Calu3 (cell line): ENCODE results near the gene HADHA. TPM values are rescaled to one million over a fixed set of nuclear protein-coding genes. Genes with fewer than 3 reads are reported as not detected.

ENCODE experiments used
- BruUV-seq: library from RNA; stranded (reverse); fragments of 400-500 nt; replicated peaks from 2 replicates; lab custom pipeline; 2021; lab: Mats Ljungman, UMichigan
- CTCF ChIA-PET: fragments of 300-600 bp; sonication (Branson Sonifier 250); formaldehyde crosslinking; loops from one replicate; lab custom pipeline; 2022; ENCODE audit warnings: antibody characterized with exemption; lab: Charles Lee
- DNase-seq: peaks from one replicate; pipeline ENCODE4 v3.0.0; 2022
- H3K27ac Mint-ChIP-seq: one replicate; pipeline ENCODE4 v1.8.0; 2022; ENCODE audit warnings: mixed read lengths; ENCODE audit not compliant: unreplicated experiment
- H3K27me3 Mint-ChIP-seq: one replicate; pipeline ENCODE4 v1.8.0; 2022; ENCODE audit warnings: mixed read lengths; ENCODE audit not compliant: unreplicated experiment
- H3K36me3 Mint-ChIP-seq: one replicate; pipeline ENCODE4 v1.8.0; 2022; ENCODE audit warnings: mild to moderate bottlenecking, moderate library complexity, mixed read lengths; ENCODE audit not compliant: insufficient read depth, unreplicated experiment
- H3K4me1 Mint-ChIP-seq: one replicate; pipeline ENCODE4 v1.8.0; 2022; ENCODE audit warnings: mild to moderate bottlenecking, low read depth, mixed read lengths; ENCODE audit not compliant: unreplicated experiment
- H3K4me3 Mint-ChIP-seq: one replicate; pipeline ENCODE4 v1.8.0; 2022; ENCODE audit warnings: mild to moderate bottlenecking, low read depth, moderate library complexity, mixed read lengths; ENCODE audit not compliant: unreplicated experiment
- H3K9me3 Mint-ChIP-seq: one replicate; pipeline ENCODE4 v1.8.0; 2022; ENCODE audit warnings: low read depth, mixed read lengths; ENCODE audit not compliant: unreplicated experiment
- intact Hi-C: fragments of 100-400 bp; cut with micrococcal nuclease; formaldehyde crosslinking; loops from one replicate; pipeline ENCODE4 v1.10.0; 2022; ENCODE audit not compliant: unreplicated experiment
- total RNA-seq: library from RNA; stranded (reverse); gene quantifications from 2 replicates; pipeline ENCODE4 v1.2.3, GENCODE V29; 2022
- TF ChIP-seq, protein P1 (sequence below): fragments of 200-600 bp; IDR thresholded peaks from one replicate; pipeline ENCODE4 v1.8.0; 2022; ENCODE audit warnings: antibody characterized with exemption; ENCODE audit not compliant: unreplicated experiment

Gene HADHA
- total RNA-seq, 1 experiment from 2014 or later, result 127 TPM

DNA sequence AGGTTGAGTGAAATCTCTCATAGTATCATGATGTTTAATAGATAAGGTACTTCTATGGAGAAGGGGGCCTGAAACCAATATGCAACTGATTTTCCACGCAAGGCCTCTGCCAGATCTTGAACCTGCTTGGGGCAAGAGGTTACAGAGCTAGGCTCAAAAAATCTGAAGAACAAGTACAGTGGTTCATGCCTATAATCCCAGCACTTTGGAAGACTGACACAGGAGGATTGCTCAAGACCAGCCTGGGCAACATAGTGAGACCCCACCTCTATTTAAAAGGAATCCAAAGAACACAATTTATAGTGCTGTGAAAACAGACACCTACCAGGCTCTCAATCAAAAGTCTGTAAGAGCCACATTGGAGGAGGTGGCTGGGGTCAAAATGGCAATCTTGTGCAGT is 28.6 kb downstream of the HADHA start:
- DNase-seq, result no peak
- no TSS peak for BruUV-seq
- Mint-ChIP-seq H3K4me1 (no peaks in the 10 kb centered on the region), H3K36me3 (peaks cover 37% of the 10 kb centered on the region), H3K9me3 (peaks cover 8% of the 10 kb centered on the region), H3K27me3 (no peaks in the 10 kb centered on the region), H3K4me3 (no peak overlapping the region), H3K27ac (no peak overlapping the region)
- intact Hi-C loops, result no loop called here
- TF ChIP-seq, protein P1, sequence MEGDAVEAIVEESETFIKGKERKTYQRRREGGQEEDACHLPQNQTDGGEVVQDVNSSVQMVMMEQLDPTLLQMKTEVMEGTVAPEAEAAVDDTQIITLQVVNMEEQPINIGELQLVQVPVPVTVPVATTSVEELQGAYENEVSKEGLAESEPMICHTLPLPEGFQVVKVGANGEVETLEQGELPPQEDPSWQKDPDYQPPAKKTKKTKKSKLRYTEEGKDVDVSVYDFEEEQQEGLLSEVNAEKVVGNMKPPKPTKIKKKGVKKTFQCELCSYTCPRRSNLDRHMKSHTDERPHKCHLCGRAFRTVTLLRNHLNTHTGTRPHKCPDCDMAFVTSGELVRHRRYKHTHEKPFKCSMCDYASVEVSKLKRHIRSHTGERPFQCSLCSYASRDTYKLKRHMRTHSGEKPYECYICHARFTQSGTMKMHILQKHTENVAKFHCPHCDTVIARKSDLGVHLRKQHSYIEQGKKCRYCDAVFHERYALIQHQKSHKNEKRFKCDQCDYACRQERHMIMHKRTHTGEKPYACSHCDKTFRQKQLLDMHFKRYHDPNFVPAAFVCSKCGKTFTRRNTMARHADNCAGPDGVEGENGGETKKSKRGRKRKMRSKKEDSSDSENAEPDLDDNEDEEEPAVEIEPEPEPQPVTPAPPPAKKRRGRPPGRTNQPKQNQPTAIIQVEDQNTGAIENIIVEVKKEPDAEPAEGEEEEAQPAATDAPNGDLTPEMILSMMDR, result no peak
- CTCF ChIA-PET, result no interaction called here

DNA sequence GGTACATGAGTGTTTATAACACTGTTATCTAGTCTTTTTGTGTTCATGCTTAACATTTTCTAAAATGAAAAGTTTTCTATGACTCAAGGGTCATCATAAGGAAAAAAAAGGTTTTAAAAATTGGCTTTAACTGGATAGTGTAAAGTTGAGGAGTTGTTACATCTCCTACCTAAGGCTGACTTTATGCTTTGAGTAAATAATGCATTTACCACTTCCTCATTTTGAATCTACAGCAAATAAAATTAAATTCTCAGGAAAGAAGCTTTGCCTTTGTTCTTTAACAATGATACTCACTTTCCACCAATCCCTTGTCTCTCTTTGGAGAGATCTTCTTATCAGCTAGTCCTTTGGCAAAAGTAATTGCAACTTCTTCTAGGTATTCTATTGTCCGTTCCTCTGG is 29.7 kb downstream of the HADHA start:
- no peak overlapping the region for H3K27ac Mint-ChIP-seq
- intact Hi-C loops, result no loop called here
- no peak for DNase-seq
- no TSS peak for BruUV-seq
- no peaks in the 10 kb centered on the region for H3K4me1 Mint-ChIP-seq
- TF ChIP-seq, protein P1, result no peak
- peaks cover 8% of the 10 kb centered on the region for H3K9me3 Mint-ChIP-seq
- peaks cover 37% of the 10 kb centered on the region for H3K36me3 Mint-ChIP-seq
- no peak overlapping the region for H3K4me3 Mint-ChIP-seq
- no peaks in the 10 kb centered on the region for H3K27me3 Mint-ChIP-seq
- CTCF ChIA-PET, result no interaction called here

DNA sequence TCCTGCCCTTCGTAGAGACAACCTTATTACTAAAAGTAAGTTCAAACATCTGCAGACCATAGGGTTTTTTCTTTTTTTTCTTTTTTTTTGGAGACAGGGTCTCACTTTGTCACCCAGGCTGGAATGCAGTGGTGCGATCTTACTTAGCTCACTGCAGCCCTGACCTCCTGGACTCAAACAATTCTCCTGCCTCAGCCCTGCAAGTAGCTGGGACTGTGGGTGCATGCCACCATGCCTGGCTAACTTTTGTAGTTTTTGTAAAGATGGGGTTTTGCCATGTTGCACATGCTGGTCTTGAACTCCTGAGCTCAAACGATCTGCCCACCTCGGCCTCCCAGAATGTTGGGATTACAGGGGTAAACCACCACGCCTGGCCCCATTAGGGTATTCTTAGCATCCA is 32.4 kb downstream of the HADHA start:
- TF ChIP-seq, protein P1, result no peak
- no peak overlapping the region for H3K4me3 Mint-ChIP-seq
- DNase-seq, result no peak
- no TSS peak for BruUV-seq
- CTCF ChIA-PET, result interaction anchor here (0.6 kb wide), 1 partner anchor 164 kb away, joined by 3 read pairs; no protein-coding TSS in a partner anchor
- H3K27me3 Mint-ChIP-seq, result no peaks in the 10 kb centered on the region
- intact Hi-C loops, result no loop called here
- H3K27ac Mint-ChIP-seq, result no peak overlapping the region
- no peaks in the 10 kb centered on the region for H3K4me1 Mint-ChIP-seq
- H3K36me3 Mint-ChIP-seq, result peaks cover 34% of the 10 kb centered on the region
- peaks cover 4% of the 10 kb centered on the region for H3K9me3 Mint-ChIP-seq

DNA sequence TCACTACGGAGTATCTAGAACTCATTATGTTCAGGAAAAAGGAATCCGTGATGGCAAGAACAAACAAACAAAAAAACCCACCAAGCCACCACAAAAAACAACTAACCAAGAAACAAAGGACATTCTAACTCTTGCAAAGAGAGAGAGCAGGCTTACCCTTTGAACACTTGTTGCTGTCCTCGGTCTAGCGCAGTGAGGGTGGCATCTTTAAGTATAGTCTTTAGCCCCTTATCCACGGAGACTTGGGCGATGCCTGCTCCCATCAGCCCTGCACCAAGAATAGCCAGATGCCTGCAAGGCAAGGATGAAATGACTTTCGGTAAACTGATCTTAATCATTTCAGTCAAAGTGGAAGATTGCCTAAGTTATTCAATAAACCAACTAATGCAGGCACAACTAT is 40.5 kb downstream of the HADHA start:
- H3K9me3 Mint-ChIP-seq, result no peaks in the 10 kb centered on the region
- H3K4me3 Mint-ChIP-seq, result no peak overlapping the region
- no peak overlapping the region for H3K27ac Mint-ChIP-seq
- CTCF ChIA-PET, result no interaction called here
- TF ChIP-seq, protein P1, result no peak
- peaks cover 33% of the 10 kb centered on the region for H3K36me3 Mint-ChIP-seq
- H3K27me3 Mint-ChIP-seq, result no peaks in the 10 kb centered on the region
- BruUV-seq, result no TSS peak
- H3K4me1 Mint-ChIP-seq, result no peaks in the 10 kb centered on the region
- DNase-seq, result no peak
- intact Hi-C loops, result no loop called here
